NOMO-1 treated with DMSO at 0.1 percent for 48 hours (cell line): Measurements from ENCODE around the gene SSR2.
"Not testable (repeated sequence)": the region's sequence is repeated elsewhere in the genome, so short reads cannot be mapped to it uniquely, and the experiment has no call there.

ENCODE experiments used
- DNase-seq: peaks from one replicate; lab custom pipeline; 2025; ENCODE audit not compliant: unreplicated experiment; lab: John Stamatoyannopoulos, UW

SSR2 gene

GRCh38 chr1:156048663-156049258 is 28.0 kb upstream of the SSR2 start:
- no peak for DNase-seq

- no peak for DNase-seq
Measured at GRCh38 chr1:156045076-156045475, 24.3 kb upstream of the SSR2 start.

GRCh38 chr1:156042828-156043227 is 22.1 kb upstream of the SSR2 start:
- no peak for DNase-seq

- not testable (repeated sequence) for DNase-seq
Measured at GRCh38 chr1:156034991-156035390, 14.2 kb upstream of the SSR2 start.

- no peak for DNase-seq
Measured at GRCh38 chr1:156033011-156033410, 12.3 kb upstream of the SSR2 start.

- no peak for DNase-seq
Measured at GRCh38 chr1:156026588-156026987, 5.8 kb upstream of the SSR2 start.

- DNase-seq, result no peak
Measured at GRCh38 chr1:156025876-156026275, 5.1 kb upstream of the SSR2 start.

GRCh38 chr1:156024801-156025200 is 4.0 kb upstream of the SSR2 start:
- DNase-seq, result no peak

- DNase-seq, result no peak
Measured at GRCh38 chr1:156021954-156022353, 1.2 kb upstream of the SSR2 start.

GRCh38 chr1:156021093-156021428 is 310 bp upstream of the SSR2 start:
- no peak for DNase-seq

GRCh38 chr1:156019946-156020292 is 832 bp downstream of the SSR2 start:
- DNase-seq, result no peak

- DNase-seq, result no peak
Measured at GRCh38 chr1:156014829-156015228, 5.9 kb downstream of the SSR2 start.

GRCh38 chr1:156012051-156012817 is 8.5 kb downstream of the SSR2 start:
- DNase-seq, result no peak

- no peak for DNase-seq
Measured at GRCh38 chr1:156009404-156009803, 11.3 kb downstream of the SSR2 start.

- no peak for DNase-seq
Measured at GRCh38 chr1:156006666-156007376, 13.9 kb downstream of the SSR2 start.

GRCh38 chr1:156004843-156005584 is 15.7 kb downstream of the SSR2 start:
- no peak for DNase-seq

- DNase-seq, result no peak
Measured at GRCh38 chr1:156003923-156004188, 16.9 kb downstream of the SSR2 start.

GRCh38 chr1:156002188-156002911 is 18.4 kb downstream of the SSR2 start:
- DNase-seq, result no peak

- no peak for DNase-seq
Measured at GRCh38 chr1:156001662-156002171, 19.0 kb downstream of the SSR2 start.

- no peak for DNase-seq
Measured at GRCh38 chr1:156001021-156001661, 19.6 kb downstream of the SSR2 start.

GRCh38 chr1:155999964-156000363 is 20.8 kb downstream of the SSR2 start:
- no peak for DNase-seq
